ENCODE data around the gene SEMA3C.

- no peak for TF ChIP-seq CTCF (IDR thresholded peaks at IDR 0.05)
- no peak for TF ChIP-seq REST (IDR thresholded peaks at IDR 0.05; ENCODE audit: insufficient read depth in 1 of 2, low read depth in 2 of 2, low read length in 1 of 2)
- TF ChIP-seq SIN3A (IDR thresholded peaks at IDR 0.05; ENCODE audit: borderline replicate concordance, insufficient read depth, low read depth, low read length), result no peak
- TF ChIP-seq POLR2AphosphoS5 (IDR thresholded peaks at IDR 0.05; ENCODE audit: low read depth, low read length), result no peak
- no peak for TF ChIP-seq TCF7L2 (IDR thresholded peaks at IDR 0.05; ENCODE audit: low read depth, low read length)
Measured at GRCh38 chr7:80908360-80908797, 10.5 kb downstream of the SEMA3C start.

Measured in Panc1 (cell line).